A549 (cell line): Measurements from ENCODE around the gene DHX57. TPM values are rescaled to one million over a fixed set of nuclear protein-coding genes. Genes with fewer than 3 reads are reported as not detected.

ENCODE experiments used
- ATAC-seq, 2 experiments: fragments of 200-7000 bp in 1 of 2; fragments of >200 bp in 1 of 2; cut with Nextera tagmentation in 1 of 2; cut with Tn5 transposase in 1 of 2; 3 replicates each; pipeline versions ENCODE4 v1.8.0 to v1.9.1; 2018 to 2020; ENCODE audit warnings: mild to moderate bottlenecking in 1 of 2, moderate library complexity in 1 of 2
- CTCF ChIA-PET: fragments of 300-600 bp; sonication (Branson Sonifier 250); formaldehyde crosslinking; extraction: SDS; loops from one replicate; lab custom pipeline; 2021; ENCODE audit warnings: antibody characterized with exemption, inconsistent platforms; lab: Yijun Ruan, JAX
- POLR2A ChIA-PET: fragments of 350-600 bp; formaldehyde crosslinking; extraction: SDS; loops from one replicate; lab custom pipeline; 2021; ENCODE audit warnings: antibody characterized with exemption, inconsistent platforms; lab: Yijun Ruan, JAX
- DNase-seq, 2 experiments: peaks; one replicate each; pipeline versions ENCODE4 v3.0.0 to v3.0.0-alpha.2; 2011 to 2016; ENCODE audit warnings: low read depth in 1 of 2, low spot score in 1 of 2
- FAIRE-seq: peaks from 2 replicates; lab custom pipeline; 2011; peaks lifted over from hg19 to GRCh38; lab: Jason Lieb, UNC
- H3K27ac ChIP-seq, 2 experiments: fragments of >200 bp; sonication (Bioruptor Twin); formaldehyde crosslinking; 3 replicates each; pipeline ENCODE4 v1.5.1; 2016 to 2017
- H3K4me1 ChIP-seq: fragments of >200 bp; sonication (Bioruptor Twin); formaldehyde crosslinking; 3 replicates; pipeline ENCODE4 v1.6.1; 2016
- H3K4me2 ChIP-seq: fragments of >200 bp; sonication (Bioruptor Twin); formaldehyde crosslinking; 3 replicates; pipeline ENCODE4 v1.6.1; 2016
- H3K4me3 ChIP-seq: fragments of >200 bp; sonication (Bioruptor Twin); formaldehyde crosslinking; 3 replicates; pipeline ENCODE4 v1.5.1; 2016
- H3K9me3 ChIP-seq: fragments of >200 bp; sonication (Bioruptor Twin); formaldehyde crosslinking; 3 replicates; pipeline ENCODE4 v1.6.1; 2016
- ATOH8 ChIP-seq: fragments of 250-450 bp; sonication (Bioruptor Pico); IDR thresholded peaks from 2 replicates; pipeline ENCODE4 v1.5.0; 2020; ENCODE audit warnings: low read depth, mild to moderate bottlenecking, moderate library complexity
- CBX2 ChIP-seq: fragments of 200-600 bp; sonication (generic); IDR thresholded peaks from 2 replicates; pipeline ENCODE4 v1.6.1; 2016; ENCODE audit warnings: low read depth, mild to moderate bottlenecking, borderline replicate concordance
- CEBPB ChIP-seq, 2 experiments: fragments of >200 bp in 1 of 2; sonication (Bioruptor Twin) in 1 of 2; formaldehyde crosslinking in 1 of 2; IDR thresholded peaks; 2 replicates each; pipeline ENCODE4 v1.6.1; 2012 to 2016
- CHD2 ChIP-seq: fragments of 150-350 bp; IDR thresholded peaks from 2 replicates; pipeline ENCODE4 v1.6.1; 2014; ENCODE audit warnings: low read length; ENCODE audit not compliant: partially characterized antibody
- CHD4 ChIP-seq: fragments of 200-600 bp; sonication (generic); IDR thresholded peaks from 2 replicates; pipeline ENCODE4 v1.6.1; 2016; ENCODE audit warnings: antibody characterized with exemption, mild to moderate bottlenecking, borderline replicate concordance
- CTCF ChIP-seq: fragments of >200 bp; sonication (Bioruptor Twin); formaldehyde crosslinking; IDR thresholded peaks from 3 replicates; pipeline ENCODE4 v1.5.1; 2016
- EHMT2 ChIP-seq: fragments of 200-600 bp; sonication (generic); IDR thresholded peaks from 2 replicates; pipeline ENCODE4 v1.6.1; 2016; ENCODE audit warnings: antibody characterized with exemption, low read depth, mild to moderate bottlenecking, moderate library complexity
- EP300 ChIP-seq, 2 experiments: fragments of >200 bp; sonication (Bioruptor Twin); formaldehyde crosslinking; IDR thresholded peaks; 2 replicates in 1 of 2; 3 replicates in 1 of 2; pipeline ENCODE4 v1.6.1; 2016 to 2017
- ESRRA ChIP-seq: fragments of 150-350 bp; IDR thresholded peaks from 2 replicates; pipeline ENCODE4 v1.6.1; 2014; ENCODE audit warnings: mild to moderate bottlenecking, low read length, borderline replicate concordance
- FOSB ChIP-seq: fragments of 250-450 bp; sonication (Bioruptor Pico); IDR thresholded peaks from 2 replicates; pipeline ENCODE4 v1.5.0; 2020; ENCODE audit warnings: mild to moderate bottlenecking, moderate library complexity
- HDAC2 ChIP-seq: fragments of 200-600 bp; sonication (generic); IDR thresholded peaks from 2 replicates; pipeline ENCODE4 v1.6.1; 2016
- HMGXB4 ChIP-seq: fragments of 250-450 bp; sonication (Bioruptor Pico); IDR thresholded peaks from 2 replicates; pipeline ENCODE4 v1.5.0; 2021; ENCODE audit warnings: mild to moderate bottlenecking, moderate library complexity, borderline replicate concordance
- HOXA7 ChIP-seq: fragments of 250-450 bp; sonication (Bioruptor Pico); IDR thresholded peaks from 2 replicates; pipeline ENCODE4 v1.5.0; 2020; ENCODE audit warnings: mild to moderate bottlenecking, moderate library complexity
- HOXB13 ChIP-seq: fragments of 250-450 bp; sonication (Bioruptor Pico); IDR thresholded peaks from 2 replicates; pipeline ENCODE4 v1.5.0; 2020; ENCODE audit warnings: low read depth, mild to moderate bottlenecking, moderate library complexity
- HOXB5 ChIP-seq: fragments of 250-450 bp; sonication (Bioruptor Pico); IDR thresholded peaks from 2 replicates; pipeline ENCODE4 v1.5.0; 2020; ENCODE audit warnings: mild to moderate bottlenecking, moderate library complexity
- JUNB ChIP-seq: fragments of >200 bp; sonication (Bioruptor Twin); formaldehyde crosslinking; IDR thresholded peaks from 2 replicates; pipeline ENCODE4 v1.6.1; 2016
- KDM1A ChIP-seq: fragments of 200-600 bp; sonication (generic); IDR thresholded peaks from 2 replicates; pipeline ENCODE4 v1.6.1; 2016; ENCODE audit warnings: low read depth, mild to moderate bottlenecking
- MAZ ChIP-seq: fragments of 150-350 bp; IDR thresholded peaks from 2 replicates; pipeline ENCODE4 v1.6.1; 2014; ENCODE audit warnings: antibody characterized with exemption, low read depth, low read length, borderline replicate concordance
- PHF8 ChIP-seq: fragments of 200-600 bp; sonication (generic); IDR thresholded peaks from 2 replicates; pipeline ENCODE4 v1.6.1; 2016; ENCODE audit warnings: low read depth, mild to moderate bottlenecking, antibody characterized with exemption, moderate library complexity, borderline replicate concordance
- RFX5 ChIP-seq: fragments of 450-650 bp; IDR thresholded peaks from 2 replicates; pipeline ENCODE4 v1.7.1; 2014; ENCODE audit warnings: antibody characterized with exemption, mild to moderate bottlenecking, moderate library complexity
- RNF2 ChIP-seq: fragments of 200-600 bp; sonication (generic); IDR thresholded peaks from 2 replicates; pipeline ENCODE4 v1.6.1; 2016; ENCODE audit warnings: low read depth, mild to moderate bottlenecking, antibody characterized with exemption, moderate library complexity, borderline replicate concordance
- SMC3 ChIP-seq: fragments of >200 bp; sonication (Bioruptor Twin); formaldehyde crosslinking; IDR thresholded peaks from 3 replicates; pipeline ENCODE4 v1.6.1; 2018; ENCODE audit warnings: inconsistent platforms
- TFCP2L1 ChIP-seq: fragments of 250-450 bp; sonication (Bioruptor Pico); IDR thresholded peaks from 2 replicates; pipeline ENCODE4 v1.5.0; 2021; ENCODE audit warnings: mild to moderate bottlenecking
- WGBS: methylation state at CpG from one replicate; pipeline ENCODE4 v1.1.6; 2017; ENCODE audit errors: missing lambda C conversion rate; 5-methylcytosine and 5-hydroxymethylcytosine counted together
- polyA plus RNA-seq, 4 experiments: library from polyadenylated mRNA; depleted of rRNA in 3 of 4; stranded (reverse); fragments of >200 nt; fragmentation: RNase III in 1 of 4; extraction: RNeasy Plus Mini Kit Qiagen cat#74134 plus additional on column Dnase treatment in 1 of 4; gene quantifications; 2 replicates in 3 of 4; 3 replicates in 1 of 4; pipeline ENCODE4 v1.2.3, GENCODE V29; 2011 to 2017

The DHX57 gene
- polyA plus RNA-seq, 2 of the 4 experiments (the other 2 are of a cell fraction), result 20.6 to 31.8 TPM

- Histone ChIP-seq H3K4me2 (no peak overlapping the region), H3K4me1 (peaks cover 6% of the 10 kb centered on the region; the same call in 2 of the 3 replicates), H3K27ac (no peak overlapping the region), H3K4me3 (no peak overlapping the region), H3K9me3 (no peaks in the 10 kb centered on the region)
- ChIA-PET CTCF (interaction anchor here (0.6 to 1.2 kb wide), 2 partner anchors 33 to 224 kb away, joined by 3 to 4 read pairs; no protein-coding TSS in a partner anchor), POLR2A (interaction anchor here (2.9 kb wide), 1 partner anchor 33 kb away, joined by 21 read pairs; the partner anchor contains the start of gene SRSF7)
- no peak for TF ChIP-seq RNF2
- no peak for DNase-seq
- no peak for FAIRE-seq
- no peak for ATAC-seq
These were observed 92.1 kb downstream of the DHX57 start for GRCh38 chr2:38783586-38783985.

- 5% methylated on average over 8 of the region's 8 CpGs for WGBS
- no peak for FAIRE-seq
- POLR2A ChIA-PET, result interaction anchor here (2.8 kb wide), 1 partner anchor 27 kb away, joined by 17 read pairs; the partner anchor contains the start of gene SRSF7
- CTCF ChIA-PET, result interaction anchor here (1.0 to 1.7 kb wide), 2 partner anchors 10 to 38 kb away, joined by 3 to 4 read pairs; no protein-coding TSS in a partner anchor
- Histone ChIP-seq H3K4me3 (peak overlapping the region; percentile 78), H3K4me2 (peak overlapping the region; percentile 85), H3K9me3 (no peaks in the 10 kb centered on the region), H3K27ac (peak overlapping the region; percentile 83 to 90), H3K4me1 (peaks cover 6% of the 10 kb centered on the region; the same call in 2 of the 3 replicates)
- DNase-seq, result no peak
- ATAC-seq, result no peak
- TF ChIP-seq CBX2, result no peak
- no peak for TF ChIP-seq EHMT2
- TF ChIP-seq HDAC2, result no peak
- TF ChIP-seq MAZ, result no peak
- TF ChIP-seq RFX5, result no peak
These were observed 97.0 kb downstream of the DHX57 start for GRCh38 chr2:38778687-38779082.

GRCh38 chr2:38776531-38776930, 99.2 kb downstream of the DHX57 start:
- DNase-seq (no peak), FAIRE-seq (no peak), ATAC-seq (no peak)
- Histone ChIP-seq H3K27ac (no peak overlapping the region), H3K4me2 (no peak overlapping the region), H3K4me3 (no peak overlapping the region), H3K9me3 (no peaks in the 10 kb centered on the region), H3K4me1 (peaks cover 14% of the 10 kb centered on the region; the same call in 2 of the 3 replicates)
- POLR2A ChIA-PET, result interaction anchor here (2.2 to 2.8 kb wide), 2 partner anchors 25 kb away, joined by 17 to 24 read pairs; partner anchors contain the start of gene SRSF7
- no peak for TF ChIP-seq HDAC2
- TF ChIP-seq SMC3, result no peak
- no peak for TF ChIP-seq CEBPB (IDR thresholded peaks at IDR 0.05)
- no peak for TF ChIP-seq HOXB5 (CRISPR knock-in tag)
- TF ChIP-seq ESRRA, result no peak
- no peak for TF ChIP-seq EP300 (IDR thresholded peaks at IDR 0.05)
- no peak for TF ChIP-seq HOXB13 (CRISPR knock-in tag)
- TF ChIP-seq PHF8, result no peak
- no peak for TF ChIP-seq JUNB
- TF ChIP-seq TFCP2L1 (CRISPR knock-in tag), result no peak
- no peak for TF ChIP-seq EHMT2
- no peak for TF ChIP-seq CTCF
- TF ChIP-seq CHD4, result no peak
- no peak for TF ChIP-seq HOXA7 (CRISPR knock-in tag)
- no peak for TF ChIP-seq KDM1A
- TF ChIP-seq FOSB (CRISPR knock-in tag), result no peak
- no peak for TF ChIP-seq ATOH8 (CRISPR knock-in tag)
- no peak for TF ChIP-seq HMGXB4 (CRISPR knock-in tag)
- no peak for TF ChIP-seq CHD2
- 86% methylated on average over 13 of the region's 13 CpGs for WGBS
- CTCF ChIA-PET, result no interaction called here
